Caco-2 (cell line): ENCODE data around the gene SLC51B. TPM values are rescaled to one million over a fixed set of nuclear protein-coding genes. Genes with fewer than 3 reads are reported as not detected.

Experiments used
- BruUV-seq: library from RNA; stranded (reverse); fragments of 400-500 nt; replicated peaks from 2 replicates; lab custom pipeline; 2021; lab: Mats Ljungman, UMichigan
- CTCF ChIA-PET: fragments of 300-600 bp; sonication (Branson Sonifier 250); formaldehyde crosslinking; loops from one replicate; lab custom pipeline; 2022; ENCODE audit warnings: antibody characterized with exemption; lab: Charles Lee
- POLR2A ChIA-PET: fragments of 300-600 bp; sonication (Branson Sonifier 250); formaldehyde crosslinking; loops from one replicate; lab custom pipeline; 2022; ENCODE audit warnings: antibody characterized with exemption; lab: Charles Lee
- DNase-seq, 2 experiments: peaks; one replicate each; pipeline versions ENCODE4 v3.0.0 to v3.0.0-alpha.2; 2020 to 2022
- H3K27me3 ChIP-seq: replicated peaks from 2 replicates; pipeline ENCODE4 v1.6.0; 2011; ENCODE audit warnings: low read length; ENCODE audit not compliant: control insufficient read depth, insufficient read depth
- H3K36me3 ChIP-seq: 2 replicates; pipeline ENCODE4 v1.5.1; 2011; ENCODE audit warnings: low read length; ENCODE audit not compliant: control insufficient read depth, insufficient read depth
- H3K4me1 ChIP-seq: fragments of 250-450 bp; sonication (Bioruptor Pico); 2 replicates; pipeline ENCODE4 v1.5.1; 2020; ENCODE audit warnings: mild to moderate bottlenecking
- H3K4me3 ChIP-seq: 2 replicates; pipeline ENCODE4 v1.5.1; 2011; ENCODE audit warnings: low read depth, mild to moderate bottlenecking, control low read depth, low read length
- H3K9me3 ChIP-seq: fragments of 250-450 bp; sonication (Bioruptor Pico); 2 replicates; pipeline ENCODE4 v1.5.1; 2020; ENCODE audit warnings: mild to moderate bottlenecking, moderate library complexity
- H3K27ac Mint-ChIP-seq: one replicate; pipeline ENCODE4 v1.8.0; 2022; ENCODE audit warnings: mixed read lengths; ENCODE audit not compliant: unreplicated experiment
- H3K27me3 Mint-ChIP-seq: one replicate; pipeline ENCODE4 v1.8.0; 2022; ENCODE audit warnings: mixed read lengths; ENCODE audit not compliant: insufficient read depth, unreplicated experiment
- H3K36me3 Mint-ChIP-seq: one replicate; pipeline ENCODE4 v1.8.0; 2022; ENCODE audit warnings: mild to moderate bottlenecking, mixed read lengths; ENCODE audit not compliant: insufficient read depth, unreplicated experiment
- H3K4me1 Mint-ChIP-seq: one replicate; pipeline ENCODE4 v1.8.0; 2022; ENCODE audit warnings: low read depth, mixed read lengths; ENCODE audit not compliant: unreplicated experiment
- H3K4me3 Mint-ChIP-seq: one replicate; pipeline ENCODE4 v1.8.0; 2022; ENCODE audit warnings: mild to moderate bottlenecking, moderate library complexity, mixed read lengths; ENCODE audit not compliant: unreplicated experiment
- H3K9me3 Mint-ChIP-seq: one replicate; pipeline ENCODE4 v1.8.0; 2022; ENCODE audit warnings: mixed read lengths; ENCODE audit not compliant: unreplicated experiment
- CTCF ChIP-seq, 2 experiments: fragments of 200-600 bp in 1 of 2; IDR thresholded peaks; 1 replicate in 1 of 2; 2 replicates in 1 of 2; pipeline versions ENCODE4 v1.5.1 to v1.8.0; 2011 to 2022; ENCODE audit warnings: antibody characterized with exemption in 1 of 2, control low read depth in 1 of 2, inconsistent platforms in 1 of 2, low read depth in 1 of 2, low read length in 1 of 2, mild to moderate bottlenecking in 1 of 2, moderate library complexity in 1 of 2; ENCODE audit not compliant: insufficient read depth in 1 of 2, severe bottlenecking in 1 of 2, unreplicated experiment in 1 of 2
- intact Hi-C: fragments of 100-400 bp; cut with micrococcal nuclease; formaldehyde crosslinking; loops from one replicate; pipeline ENCODE4 v1.10.0; 2022; ENCODE audit not compliant: unreplicated experiment
- total RNA-seq: library from RNA; stranded (reverse); gene quantifications from 2 replicates; pipeline ENCODE4 v1.2.3, GENCODE V29; 2022

The SLC51B gene
- total RNA-seq, 1 experiment from 2014 or later, result 15.4 TPM

GRCh38 chr15:65029736-65030208 is 15.4 kb upstream of the SLC51B start:
- H3K9me3 Mint-ChIP-seq, result no peaks in the 10 kb centered on the region
- Histone ChIP-seq H3K4me3 (no peak overlapping the region), H3K36me3 (no peaks in the 10 kb centered on the region), H3K9me3 (no peaks in the 10 kb centered on the region), H3K4me1 (peaks cover 26% of the 10 kb centered on the region), H3K27me3 (no peaks in the 10 kb centered on the region)
- no TSS peak for BruUV-seq
- POLR2A ChIA-PET, result no interaction called here
- peak overlapping the region; percentile 84 for H3K4me3 Mint-ChIP-seq
- no peak for DNase-seq
- H3K27ac Mint-ChIP-seq, result no peak overlapping the region
- H3K4me1 Mint-ChIP-seq, result peaks cover 7% of the 10 kb centered on the region
- CTCF ChIA-PET, result no interaction called here
- H3K27me3 Mint-ChIP-seq, result no peaks in the 10 kb centered on the region
- peaks cover 18% of the 10 kb centered on the region for H3K36me3 Mint-ChIP-seq
- intact Hi-C loops, result no loop called here
- TF ChIP-seq CTCF (IDR thresholded peaks at IDR 0.05; ENCODE audit: insufficient read depth in 1 of 2, low read depth in 1 of 2, low read length in 1 of 2, severe bottlenecking in 1 of 2, unreplicated experiment in 1 of 2), result no peak

- peak; percentile 88 to 92 for DNase-seq
- H3K36me3 Mint-ChIP-seq, result peaks cover 6% of the 10 kb centered on the region
- intact Hi-C loops, result loop anchor here (1.0 to 2.0 kb wide), 10 partner anchors 12 to 271 kb away; partner anchors contain the start of genes CLPX, RNU5B-1 and SLC51B
- H3K4me1 Mint-ChIP-seq, result peaks cover 7% of the 10 kb centered on the region
- peak; percentile 85 to 91 for TF ChIP-seq CTCF (IDR thresholded peaks at IDR 0.05; ENCODE audit: insufficient read depth in 1 of 2, low read depth in 1 of 2, low read length in 1 of 2, severe bottlenecking in 1 of 2, unreplicated experiment in 1 of 2)
- peak overlapping the region; percentile 7 for H3K4me3 Mint-ChIP-seq
- H3K9me3 ChIP-seq, result no peaks in the 10 kb centered on the region
- ChIA-PET CTCF (interaction anchor here (1.0 to 2.4 kb wide), 9 partner anchors 11 to 238 kb away, joined by 4 to 41 read pairs (median 13); partner anchors contain the start of genes CLPX and SLC51B), POLR2A (interaction anchor here (1.4 kb wide), 1 partner anchor 12 kb away, joined by 4 read pairs; the partner anchor contains the start of gene SLC51B)
- no peaks in the 10 kb centered on the region for H3K27me3 ChIP-seq
- peak overlapping the region; percentile 22 for H3K27ac Mint-ChIP-seq
- no peak overlapping the region for H3K4me3 ChIP-seq
- peaks cover 30% of the 10 kb centered on the region for H3K4me1 ChIP-seq
- H3K27me3 Mint-ChIP-seq, result no peaks in the 10 kb centered on the region
- no peaks in the 10 kb centered on the region for H3K36me3 ChIP-seq
- no peaks in the 10 kb centered on the region for H3K9me3 Mint-ChIP-seq
- no TSS peak for BruUV-seq
These were observed 12.2 kb upstream of the SLC51B start for GRCh38 chr15:65032801-65033537.

GRCh38 chr15:65033659-65034269 is 11.4 kb upstream of the SLC51B start:
- Mint-ChIP-seq H3K36me3 (no peaks in the 10 kb centered on the region), H3K27ac (peak overlapping the region; percentile 22), H3K4me1 (no peaks in the 10 kb centered on the region), H3K9me3 (no peaks in the 10 kb centered on the region), H3K4me3 (no peak overlapping the region), H3K27me3 (no peaks in the 10 kb centered on the region)
- TF ChIP-seq CTCF (IDR thresholded peaks at IDR 0.05; ENCODE audit: insufficient read depth in 1 of 2, low read depth in 1 of 2, low read length in 1 of 2, severe bottlenecking in 1 of 2, unreplicated experiment in 1 of 2), result peak; percentile 31 to 69
- intact Hi-C loops, result loop anchor here (1.0 to 2.0 kb wide), 10 partner anchors 12 to 271 kb away; partner anchors contain the start of genes CLPX, RNU5B-1 and SLC51B
- Histone ChIP-seq H3K9me3 (no peaks in the 10 kb centered on the region), H3K4me1 (peaks cover 22% of the 10 kb centered on the region), H3K27me3 (no peaks in the 10 kb centered on the region), H3K4me3 (no peak overlapping the region), H3K36me3 (no peaks in the 10 kb centered on the region)
- BruUV-seq, result no TSS peak
- DNase-seq, result peak; percentile 55 to 61
- ChIA-PET POLR2A (interaction anchor here (0.7 to 1.4 kb wide), 2 partner anchors 9 to 11 kb away, joined by 3 to 4 read pairs; partner anchors contain the start of gene SLC51B), CTCF (interaction anchor here (0.5 to 2.4 kb wide), 21 partner anchors 10 to 253 kb away, joined by 3 to 41 read pairs (median 5); partner anchors contain the start of genes CLPX, PARP16, SLC51B and UBAP1L)
